ENCODE results near the gene RBFOX2.

The RBFOX2 gene

DNA sequence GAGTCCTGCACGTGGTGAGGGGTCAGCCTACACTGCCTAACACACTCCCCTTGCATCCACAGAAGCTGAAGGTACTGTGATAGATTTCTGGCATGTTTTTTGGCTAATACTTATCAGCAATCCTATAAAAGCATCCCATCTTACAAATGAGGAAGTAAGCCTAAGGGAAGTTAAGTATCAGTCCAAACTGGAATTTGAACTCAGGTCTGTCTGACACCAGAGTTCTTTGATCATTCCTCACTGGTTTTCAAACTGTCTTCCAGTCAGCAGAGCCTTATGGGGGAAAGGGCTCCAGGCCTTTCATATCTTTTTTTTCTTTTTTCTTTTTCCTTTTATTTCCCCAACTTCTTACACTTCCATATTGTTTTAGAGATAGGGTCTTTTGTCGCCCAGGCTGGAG, 105.6 kb downstream of the RBFOX2 start:
- Histone ChIP-seq H3K4me3 (ENCODE audit: low read depth in 1 of 2, low read length in 2 of 2) (no peak overlapping the region), H3K9ac (ENCODE audit: low read depth in 1 of 2, low read length in 2 of 2) (no peak overlapping the region), H3K36me3 (ENCODE audit: control insufficient read depth in 1 of 2, insufficient read depth in 2 of 2, low read length in 2 of 2) (no peaks in the 10 kb centered on the region), H3K9me3 (ENCODE audit: control insufficient read depth in 1 of 2, low read length in 2 of 2) (no peaks in the 10 kb centered on the region), H3K4me1 (ENCODE audit: control insufficient read depth in 1 of 2, insufficient read depth in 2 of 2, low read length in 2 of 2) (peaks cover 9 to 20% of the 10 kb centered on the region in 2 donors), H3K27me3 (ENCODE audit: control insufficient read depth in 1 of 2, insufficient read depth in 2 of 2, low read length in 2 of 2) (no peaks in the 10 kb centered on the region), H3K27ac (ENCODE audit: low read depth, low read length) (no peak overlapping the region)

DNA sequence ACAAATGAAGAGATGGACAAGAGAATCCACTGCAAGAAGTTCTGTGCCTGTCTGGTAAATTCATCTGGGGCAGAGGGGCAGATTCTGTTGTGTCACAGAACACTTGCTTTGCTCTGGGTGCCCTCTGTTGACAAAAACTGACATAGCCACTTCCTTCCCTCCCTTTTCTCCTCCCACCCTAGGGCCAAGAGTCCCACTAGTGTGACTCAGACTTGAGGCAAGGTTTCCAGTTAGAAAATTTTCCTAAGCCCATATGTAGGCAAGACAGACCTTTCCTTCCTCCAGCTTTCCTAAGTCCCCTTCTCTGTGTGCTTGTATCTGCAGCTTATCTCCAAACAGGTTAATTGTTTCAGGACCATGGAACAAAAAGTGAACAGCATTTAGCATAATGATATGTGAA, 106.8 kb downstream of the RBFOX2 start:
- H3K9ac ChIP-seq (ENCODE audit: low read depth in 1 of 2, low read length in 2 of 2): no peak overlapping the region
- H3K27ac ChIP-seq (ENCODE audit: low read depth, low read length): peak overlapping the region; percentile 8
- no peaks in the 10 kb centered on the region for H3K9me3 ChIP-seq (ENCODE audit: control insufficient read depth in 1 of 2, low read length in 2 of 2)
- H3K4me3 ChIP-seq (ENCODE audit: low read depth in 1 of 2, low read length in 2 of 2): no peak overlapping the region
- H3K4me1 ChIP-seq (ENCODE audit: control insufficient read depth in 1 of 2, insufficient read depth in 2 of 2, low read length in 2 of 2): peaks cover 9 to 20% of the 10 kb centered on the region in 2 donors
- no peaks in the 10 kb centered on the region for H3K36me3 ChIP-seq (ENCODE audit: control insufficient read depth in 1 of 2, insufficient read depth in 2 of 2, low read length in 2 of 2)
- H3K27me3 ChIP-seq (ENCODE audit: control insufficient read depth in 1 of 2, insufficient read depth in 2 of 2, low read length in 2 of 2): no peaks in the 10 kb centered on the region

DNA sequence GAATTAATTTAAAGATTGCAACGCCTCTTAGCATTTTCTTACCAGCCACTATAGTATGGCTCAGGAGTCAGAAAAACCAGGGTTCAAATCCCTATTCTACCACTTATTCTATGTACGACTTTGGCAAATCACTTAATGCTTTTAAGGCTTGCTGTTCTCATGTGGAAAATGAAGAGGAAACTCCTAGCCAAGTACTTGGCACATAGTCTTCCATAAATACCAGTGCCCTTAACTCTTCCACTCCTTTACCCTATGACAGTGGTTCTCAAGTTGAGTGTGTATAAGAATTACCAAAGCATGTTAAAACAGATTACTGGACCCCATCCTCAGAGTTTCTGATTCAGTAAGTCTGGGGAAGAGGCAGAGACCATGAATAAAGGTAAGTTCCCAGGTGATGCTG, 107.6 kb downstream of the RBFOX2 start:
- Histone ChIP-seq H3K4me1 (ENCODE audit: control insufficient read depth in 1 of 2, insufficient read depth in 2 of 2, low read length in 2 of 2) (peaks cover 10 to 20% of the 10 kb centered on the region in 2 donors), H3K4me3 (ENCODE audit: low read depth in 1 of 2, low read length in 2 of 2) (no peak overlapping the region), H3K27me3 (ENCODE audit: control insufficient read depth in 1 of 2, insufficient read depth in 2 of 2, low read length in 2 of 2) (no peaks in the 10 kb centered on the region), H3K9me3 (ENCODE audit: control insufficient read depth in 1 of 2, low read length in 2 of 2) (no peaks in the 10 kb centered on the region), H3K27ac (ENCODE audit: low read depth, low read length) (no peak overlapping the region), H3K36me3 (ENCODE audit: control insufficient read depth in 1 of 2, insufficient read depth in 2 of 2, low read length in 2 of 2) (no peaks in the 10 kb centered on the region), H3K9ac (ENCODE audit: low read depth in 1 of 2, low read length in 2 of 2) (no peak overlapping the region)

DNA sequence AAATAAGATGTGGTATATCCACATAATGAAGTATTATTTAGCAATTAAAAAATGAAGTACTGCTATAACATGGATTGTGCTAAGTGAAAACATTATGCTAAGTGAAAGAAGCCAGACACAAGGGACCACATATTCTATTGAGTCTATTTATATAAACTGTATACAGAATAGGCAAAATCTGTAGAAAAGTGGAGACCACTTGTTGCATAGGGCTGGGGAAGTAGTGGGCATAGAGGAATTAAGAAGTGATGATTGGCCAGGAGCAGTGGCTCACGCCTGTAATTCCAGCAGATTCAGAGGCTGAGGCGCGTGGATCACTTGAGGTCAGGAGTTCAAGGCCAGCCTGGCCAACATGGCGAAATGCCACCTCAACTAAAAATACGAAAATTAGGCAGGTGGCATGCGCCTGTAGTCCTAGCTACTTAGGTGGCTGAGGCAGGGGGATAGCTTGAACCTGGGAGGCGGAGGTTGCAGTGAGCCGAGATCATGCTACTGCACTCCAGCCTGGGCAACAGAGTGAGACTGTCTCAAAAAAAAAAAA, 109.6 kb downstream of the RBFOX2 start:
- Histone ChIP-seq H3K4me1 (ENCODE audit: control insufficient read depth in 1 of 2, insufficient read depth in 2 of 2, low read length in 2 of 2) (peaks cover 19 to 37% of the 10 kb centered on the region in 2 donors), H3K4me3 (ENCODE audit: low read depth in 1 of 2, low read length in 2 of 2) (no peak overlapping the region), H3K36me3 (ENCODE audit: control insufficient read depth in 1 of 2, insufficient read depth in 2 of 2, low read length in 2 of 2) (no peaks in the 10 kb centered on the region), H3K9me3 (ENCODE audit: control insufficient read depth in 1 of 2, low read length in 2 of 2) (no peaks in the 10 kb centered on the region), H3K9ac (ENCODE audit: low read depth in 1 of 2, low read length in 2 of 2) (no peak overlapping the region), H3K27ac (ENCODE audit: low read depth, low read length) (no peak overlapping the region), H3K27me3 (ENCODE audit: control insufficient read depth in 1 of 2, insufficient read depth in 2 of 2, low read length in 2 of 2) (no peaks in the 10 kb centered on the region)

DNA sequence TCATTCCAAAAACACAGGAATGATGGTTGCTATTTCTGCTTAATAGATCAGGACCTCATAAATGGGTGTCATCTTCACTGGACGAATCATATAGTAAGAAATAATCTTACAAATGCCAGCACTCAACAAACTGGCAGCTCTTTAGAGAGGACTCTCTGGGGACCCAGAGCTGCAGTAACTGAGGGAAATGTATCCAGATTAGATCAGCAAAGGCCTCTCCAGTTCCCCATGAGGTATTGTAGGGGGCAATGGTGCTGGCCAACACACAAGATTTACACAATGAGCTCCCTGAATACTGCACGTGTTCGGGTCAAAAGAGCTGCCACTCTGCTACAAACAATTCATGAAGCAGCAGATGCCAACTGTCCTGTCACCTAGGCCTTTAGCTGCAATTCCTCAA, 110.2 kb downstream of the RBFOX2 start:
- no peak overlapping the region for H3K9ac ChIP-seq (ENCODE audit: low read depth in 1 of 2, low read length in 2 of 2)
- no peak overlapping the region for H3K27ac ChIP-seq (ENCODE audit: low read depth, low read length)
- H3K36me3 ChIP-seq (ENCODE audit: control insufficient read depth in 1 of 2, insufficient read depth in 2 of 2, low read length in 2 of 2): no peaks in the 10 kb centered on the region
- no peaks in the 10 kb centered on the region for H3K27me3 ChIP-seq (ENCODE audit: control insufficient read depth in 1 of 2, insufficient read depth in 2 of 2, low read length in 2 of 2)
- H3K4me3 ChIP-seq (ENCODE audit: low read depth in 1 of 2, low read length in 2 of 2): no peak overlapping the region
- no peaks in the 10 kb centered on the region for H3K9me3 ChIP-seq (ENCODE audit: control insufficient read depth in 1 of 2, low read length in 2 of 2)
- peaks cover 24 to 43% of the 10 kb centered on the region in 2 donors for H3K4me1 ChIP-seq (ENCODE audit: control insufficient read depth in 1 of 2, insufficient read depth in 2 of 2, low read length in 2 of 2)

DNA sequence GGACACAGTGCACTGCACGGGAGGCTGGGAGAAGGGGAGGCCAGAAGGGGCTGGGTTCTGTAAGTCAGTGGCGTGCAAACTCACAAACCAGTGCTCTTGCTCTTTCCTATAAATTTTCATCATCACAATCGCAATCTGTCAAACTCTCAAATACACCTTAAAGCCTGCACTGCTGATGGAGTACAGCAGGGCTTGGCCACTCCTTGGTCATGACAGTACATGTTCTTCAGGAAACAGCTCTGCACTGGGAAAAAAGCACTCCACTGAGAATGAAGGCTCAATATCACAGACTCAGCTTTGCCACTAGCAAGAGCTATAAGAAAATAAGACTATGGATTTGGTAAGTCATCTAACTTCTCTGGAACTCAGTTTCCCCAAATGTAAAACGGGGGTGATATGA, 111.0 kb downstream of the RBFOX2 start:
- Histone ChIP-seq H3K27me3 (ENCODE audit: control insufficient read depth in 1 of 2, insufficient read depth in 2 of 2, low read length in 2 of 2) (no peaks in the 10 kb centered on the region), H3K36me3 (ENCODE audit: control insufficient read depth in 1 of 2, insufficient read depth in 2 of 2, low read length in 2 of 2) (no peaks in the 10 kb centered on the region), H3K27ac (ENCODE audit: low read depth, low read length) (no peak overlapping the region), H3K4me1 (ENCODE audit: control insufficient read depth in 1 of 2, insufficient read depth in 2 of 2, low read length in 2 of 2) (peaks cover 26 to 39% of the 10 kb centered on the region in 2 donors), H3K4me3 (ENCODE audit: low read depth in 1 of 2, low read length in 2 of 2) (no peak overlapping the region), H3K9me3 (ENCODE audit: control insufficient read depth in 1 of 2, low read length in 2 of 2) (no peaks in the 10 kb centered on the region), H3K9ac (ENCODE audit: low read depth in 1 of 2, low read length in 2 of 2) (no peak overlapping the region)

DNA sequence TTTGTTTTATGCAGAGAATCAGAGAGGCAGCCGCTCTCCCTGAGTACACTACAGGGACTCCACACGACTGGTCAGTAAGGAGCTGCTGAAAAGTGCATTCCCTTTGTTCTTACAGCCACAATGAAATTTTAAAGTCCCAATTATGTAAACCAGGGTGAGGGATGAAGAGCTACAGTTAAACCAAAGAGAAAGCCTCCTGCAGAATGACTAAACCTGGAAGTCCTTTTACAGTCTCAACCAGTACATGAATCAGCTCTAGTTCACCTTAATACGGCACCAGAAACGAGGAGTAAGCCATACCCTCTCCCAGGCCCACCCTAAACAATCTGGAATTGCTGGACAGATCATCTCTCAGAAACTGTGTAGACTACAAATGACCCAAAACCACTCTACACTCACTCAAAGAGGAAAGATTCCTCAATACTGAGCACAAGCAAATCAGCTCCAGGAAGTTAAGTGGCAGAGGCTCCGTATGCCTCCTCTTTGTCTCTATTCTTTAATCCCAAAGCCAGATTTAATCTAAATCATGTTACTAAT, 113.1 kb downstream of the RBFOX2 start:
- Histone ChIP-seq H3K9ac (ENCODE audit: low read depth in 1 of 2, low read length in 2 of 2) (peak overlapping the region; percentile 15 to 45), H3K27ac (ENCODE audit: low read depth, low read length) (no peak overlapping the region), H3K27me3 (ENCODE audit: control insufficient read depth in 1 of 2, insufficient read depth in 2 of 2, low read length in 2 of 2) (no peaks in the 10 kb centered on the region), H3K4me3 (ENCODE audit: low read depth in 1 of 2, low read length in 2 of 2) (peak overlapping the region; percentile 57 to 73), H3K9me3 (ENCODE audit: control insufficient read depth in 1 of 2, low read length in 2 of 2) (no peaks in the 10 kb centered on the region), H3K4me1 (ENCODE audit: control insufficient read depth in 1 of 2, insufficient read depth in 2 of 2, low read length in 2 of 2) (peaks cover 30 to 33% of the 10 kb centered on the region in 2 donors), H3K36me3 (ENCODE audit: control insufficient read depth in 1 of 2, insufficient read depth in 2 of 2, low read length in 2 of 2) (no peaks in the 10 kb centered on the region)

DNA sequence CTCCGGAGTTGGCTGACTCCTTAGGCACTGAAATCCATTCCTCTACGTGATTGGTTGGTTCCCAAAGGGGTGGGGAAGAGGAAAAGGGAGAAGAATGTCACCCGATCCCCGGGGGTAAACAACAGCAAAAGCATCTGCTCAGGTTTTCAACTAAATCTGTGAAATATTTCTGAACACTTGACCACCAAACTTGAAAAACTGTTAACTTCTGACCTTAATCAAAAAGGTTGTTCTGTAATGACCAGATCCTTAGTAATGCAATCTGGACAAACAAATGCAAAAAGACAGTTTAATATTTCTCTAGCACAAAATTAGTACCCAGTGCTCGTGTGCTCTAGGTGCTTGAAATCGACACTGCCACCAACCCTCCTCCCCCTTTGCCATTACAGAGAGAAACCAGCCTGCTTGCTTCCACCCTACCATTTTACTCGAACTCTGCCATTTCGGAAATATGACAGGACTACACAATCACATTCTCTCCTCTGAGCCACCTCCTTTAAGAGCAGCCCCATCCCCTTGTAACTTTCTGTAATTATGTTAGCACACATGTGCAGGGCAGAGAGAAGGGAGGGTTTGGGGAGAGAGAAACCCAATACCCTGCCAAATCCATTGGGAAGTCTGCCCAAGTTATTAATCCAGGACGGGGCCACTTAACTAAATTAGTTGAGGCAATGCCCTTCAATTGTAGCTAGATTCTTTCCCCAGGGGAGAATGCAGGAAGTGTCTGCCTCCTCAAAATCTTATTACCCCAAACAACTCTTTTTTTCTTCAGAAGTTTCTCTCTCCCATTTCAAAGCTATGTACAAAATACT, 113.8 kb downstream of the RBFOX2 start:
- Histone ChIP-seq H3K27ac (ENCODE audit: low read depth, low read length) (no peak overlapping the region), H3K9ac (ENCODE audit: low read depth in 1 of 2, low read length in 2 of 2) (peak overlapping the region; percentile 15 to 45), H3K27me3 (ENCODE audit: control insufficient read depth in 1 of 2, insufficient read depth in 2 of 2, low read length in 2 of 2) (no peaks in the 10 kb centered on the region), H3K9me3 (ENCODE audit: control insufficient read depth in 1 of 2, low read length in 2 of 2) (no peaks in the 10 kb centered on the region), H3K36me3 (ENCODE audit: control insufficient read depth in 1 of 2, insufficient read depth in 2 of 2, low read length in 2 of 2) (no peaks in the 10 kb centered on the region), H3K4me1 (ENCODE audit: control insufficient read depth in 1 of 2, insufficient read depth in 2 of 2, low read length in 2 of 2) (peaks cover 30 to 33% of the 10 kb centered on the region in 2 donors), H3K4me3 (ENCODE audit: low read depth in 1 of 2, low read length in 2 of 2) (peak overlapping the region; percentile 57 to 73)

DNA sequence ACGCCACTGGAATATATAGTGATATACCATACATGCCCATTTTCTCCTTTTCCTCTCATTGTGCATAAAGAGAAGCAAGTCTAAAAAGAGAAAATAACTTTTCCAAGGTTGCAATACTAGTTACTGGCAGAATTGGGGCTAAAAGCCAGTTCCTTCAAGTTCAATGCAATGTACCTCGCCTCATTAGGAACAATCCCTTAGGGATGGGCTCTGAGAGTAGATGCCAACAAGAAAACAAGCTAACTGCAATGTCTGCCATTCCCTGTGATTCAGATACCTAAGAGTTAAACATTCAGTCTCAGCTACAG, 114.3 kb downstream of the RBFOX2 start:
- Histone ChIP-seq H3K36me3 (ENCODE audit: control insufficient read depth in 1 of 2, insufficient read depth in 2 of 2, low read length in 2 of 2) (no peaks in the 10 kb centered on the region), H3K9me3 (ENCODE audit: control insufficient read depth in 1 of 2, low read length in 2 of 2) (no peaks in the 10 kb centered on the region), H3K4me1 (ENCODE audit: control insufficient read depth in 1 of 2, insufficient read depth in 2 of 2, low read length in 2 of 2) (peaks cover 30 to 33% of the 10 kb centered on the region in 2 donors), H3K27me3 (ENCODE audit: control insufficient read depth in 1 of 2, insufficient read depth in 2 of 2, low read length in 2 of 2) (no peaks in the 10 kb centered on the region), H3K4me3 (ENCODE audit: low read depth in 1 of 2, low read length in 2 of 2) (peak overlapping the region; percentile 57 to 73), H3K9ac (ENCODE audit: low read depth in 1 of 2, low read length in 2 of 2) (no peak overlapping the region), H3K27ac (ENCODE audit: low read depth, low read length) (no peak overlapping the region)

DNA sequence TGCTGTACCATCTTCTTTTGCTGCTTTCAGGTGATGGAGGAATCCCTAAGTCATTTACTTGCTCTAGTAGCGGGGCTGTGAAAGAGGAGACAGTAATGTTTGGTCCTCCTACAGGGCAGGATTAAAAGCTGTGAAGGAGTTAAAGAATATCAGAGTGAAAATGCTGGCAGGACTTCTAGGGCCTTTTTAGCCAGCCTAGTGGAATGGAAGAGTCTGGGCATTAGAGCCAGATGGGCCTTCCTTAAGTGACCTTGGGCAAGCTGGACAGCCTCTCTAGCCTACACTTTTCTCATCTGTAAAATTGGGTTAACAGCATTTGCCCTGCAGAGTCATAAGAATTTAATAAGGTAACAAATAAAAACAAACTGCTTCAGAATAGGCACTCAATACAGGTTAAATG, 114.7 kb downstream of the RBFOX2 start:
- H3K4me3 ChIP-seq (ENCODE audit: low read depth in 1 of 2, low read length in 2 of 2): no peak overlapping the region
- no peaks in the 10 kb centered on the region for H3K27me3 ChIP-seq (ENCODE audit: control insufficient read depth in 1 of 2, insufficient read depth in 2 of 2, low read length in 2 of 2)
- H3K27ac ChIP-seq (ENCODE audit: low read depth, low read length): no peak overlapping the region
- peaks cover 30 to 33% of the 10 kb centered on the region in 2 donors for H3K4me1 ChIP-seq (ENCODE audit: control insufficient read depth in 1 of 2, insufficient read depth in 2 of 2, low read length in 2 of 2)
- H3K9me3 ChIP-seq (ENCODE audit: control insufficient read depth in 1 of 2, low read length in 2 of 2): no peaks in the 10 kb centered on the region
- no peaks in the 10 kb centered on the region for H3K36me3 ChIP-seq (ENCODE audit: control insufficient read depth in 1 of 2, insufficient read depth in 2 of 2, low read length in 2 of 2)
- H3K9ac ChIP-seq (ENCODE audit: low read depth in 1 of 2, low read length in 2 of 2): no peak overlapping the region

All from duodenal mucosa (tissue), 2 donors.